Thoracic aorta (tissue), 2 donors: ENCODE data around the gene ATP10A. TPM values are rescaled to one million over a fixed set of nuclear protein-coding genes. Genes with fewer than 3 reads are reported as not detected.
A peak's percentile ranks its signal among the peaks of the same experiment; 100 is the strongest.

Source experiments
- ATAC-seq: fragments of 150-250 bp; one replicate; pipeline ENCODE4 v1.8.0; 2017; ENCODE audit warnings: low read depth; ENCODE audit not compliant: insufficient number of reproducible peaks, low FRiP score
- DNase-seq: peaks from one replicate; pipeline ENCODE4 v3.0.0-alpha.2; 2020; ENCODE audit warnings: low spot score
- H3K27ac ChIP-seq, 2 donors: fragments of 200-600 bp; sonication (generic); 1 replicate in 1 of 2; 2 replicates in 1 of 2; pipeline ENCODE4 v1.5.1; 2016; ENCODE audit warnings: mild to moderate bottlenecking in 2 of 2, moderate library complexity in 2 of 2
- H3K27me3 ChIP-seq: fragments of 200-600 bp; sonication (generic); replicated peaks from 2 replicates; pipeline ENCODE4 v1.6.0; 2016; ENCODE audit warnings: mild to moderate bottlenecking; ENCODE audit not compliant: insufficient read depth
- H3K36me3 ChIP-seq: fragments of 200-600 bp; sonication (generic); one replicate; pipeline ENCODE4 v1.5.1; 2016
- H3K4me1 ChIP-seq, 2 donors: fragments of 200-600 bp; sonication (generic); 1 replicate in 1 of 2; 2 replicates in 1 of 2; pipeline versions ENCODE4 v1.5.1 to v1.6.0; 2016; ENCODE audit warnings: low read depth in 2 of 2, mild to moderate bottlenecking in 1 of 2; ENCODE audit not compliant: control insufficient read depth in 1 of 2
- H3K4me3 ChIP-seq: fragments of 200-600 bp; sonication (generic); 2 replicates; pipeline ENCODE4 v1.5.1; 2016; ENCODE audit warnings: mild to moderate bottlenecking
- H3K9me3 ChIP-seq: fragments of 200-600 bp; sonication (generic); 2 replicates; pipeline ENCODE4 v1.5.1; 2016
- CTCF ChIP-seq: fragments of 200-600 bp; sonication (generic); IDR thresholded peaks from one replicate; pipeline ENCODE4 v1.5.1; 2019; ENCODE audit warnings: antibody characterized with exemption
- total RNA-seq, 2 donors: library from RNA; depleted of rRNA; stranded (reverse); fragments of >200 nt; gene quantifications; one replicate each; pipeline versions ENCODE4 v1.1.0 to v1.2.3, GENCODE V29; 2016

The ATP10A gene
- total RNA-seq, 2 donors from 2014 or later: 59.4 to 89.8 TPM

- no peak overlapping the region for H3K4me3 ChIP-seq
- ATAC-seq (no peak), DNase-seq (no peak)
- H3K9me3 ChIP-seq: no peaks in the 10 kb centered on the region
- no peaks in the 10 kb centered on the region for H3K36me3 ChIP-seq
- TF ChIP-seq CTCF: no peak
- no peaks in the 10 kb centered on the region for H3K27me3 ChIP-seq
- peak overlapping the region; percentile 72 to 83 for H3K27ac ChIP-seq
- peaks cover 53 to 84% of the 10 kb centered on the region in 2 donors for H3K4me1 ChIP-seq
Observed at GRCh38 chr15:25803036-25803435, 60.1 kb downstream of the ATP10A start.

GRCh38 chr15:25802285-25802830 lies 60.8 kb downstream of the ATP10A start:
- ATAC-seq (no peak), DNase-seq (no peak)
- Histone ChIP-seq H3K4me1 (peaks cover 58 to 91% of the 10 kb centered on the region in 2 donors), H3K36me3 (no peaks in the 10 kb centered on the region), H3K27me3 (no peaks in the 10 kb centered on the region), H3K4me3 (no peak overlapping the region), H3K9me3 (no peaks in the 10 kb centered on the region), H3K27ac (peak overlapping the region; percentile 72 to 83)
- TF ChIP-seq CTCF: no peak

- DNase-seq (no peak), ATAC-seq (peak; percentile 22)
Observed at GRCh38 chr15:25801586-25802284, 61.4 kb downstream of the ATP10A start.

GRCh38 chr15:25800761-25801515 lies 62.2 kb downstream of the ATP10A start:
- ATAC-seq: no peak
- TF ChIP-seq CTCF: no peak
- H3K9me3 ChIP-seq: no peaks in the 10 kb centered on the region
- H3K36me3 ChIP-seq: no peaks in the 10 kb centered on the region
- no peak overlapping the region for H3K4me3 ChIP-seq
- H3K27ac ChIP-seq: peak overlapping the region; percentile 72 to 83
- H3K27me3 ChIP-seq: no peaks in the 10 kb centered on the region
- H3K4me1 ChIP-seq: peaks cover 62 to 100% of the 10 kb centered on the region in 2 donors
- no peak for DNase-seq

More at GRCh38 chr15:25801586-25802284, 61.4 kb downstream of the ATP10A start:
- no peak for TF ChIP-seq CTCF
- no peaks in the 10 kb centered on the region for H3K9me3 ChIP-seq
- no peak overlapping the region for H3K4me3 ChIP-seq
- no peaks in the 10 kb centered on the region for H3K36me3 ChIP-seq
- peak overlapping the region; percentile 72 to 83 for H3K27ac ChIP-seq
- no peaks in the 10 kb centered on the region for H3K27me3 ChIP-seq
- H3K4me1 ChIP-seq: peaks cover 62 to 93% of the 10 kb centered on the region in 2 donors
